ENCODE data around the gene PGM1. TPM values are rescaled to one million over a fixed set of nuclear protein-coding genes. Genes with fewer than 3 reads are reported as not detected.

Gene PGM1
- total RNA-seq, 1 experiment from 2014 or later, result 49.6 TPM

DNA sequence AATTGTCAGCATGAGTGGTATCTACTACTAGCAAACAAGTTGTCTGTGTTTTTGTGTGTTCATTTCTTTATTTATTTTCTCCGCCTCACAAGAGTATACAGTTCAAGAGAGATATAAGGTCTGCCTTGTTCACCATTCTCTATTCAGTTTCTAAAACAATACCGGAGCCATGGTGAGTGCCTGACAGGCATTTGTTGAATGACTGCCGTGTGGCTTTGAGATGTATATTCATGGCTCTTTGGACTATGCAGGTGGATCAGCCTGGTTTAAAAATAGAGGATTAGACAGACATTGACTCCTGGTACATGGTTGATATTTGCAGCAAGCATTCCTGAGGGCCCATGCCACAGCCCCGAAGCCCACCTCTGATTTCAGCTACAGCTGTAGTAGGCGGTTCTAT, 89.7 kb downstream of the PGM1 start:
- DNase-seq (ENCODE audit: low spot score), result no peak
- in situ Hi-C loops (cut with HindIII; ENCODE audit: low sequenced_read_pairs), result no loop called here

DNA sequence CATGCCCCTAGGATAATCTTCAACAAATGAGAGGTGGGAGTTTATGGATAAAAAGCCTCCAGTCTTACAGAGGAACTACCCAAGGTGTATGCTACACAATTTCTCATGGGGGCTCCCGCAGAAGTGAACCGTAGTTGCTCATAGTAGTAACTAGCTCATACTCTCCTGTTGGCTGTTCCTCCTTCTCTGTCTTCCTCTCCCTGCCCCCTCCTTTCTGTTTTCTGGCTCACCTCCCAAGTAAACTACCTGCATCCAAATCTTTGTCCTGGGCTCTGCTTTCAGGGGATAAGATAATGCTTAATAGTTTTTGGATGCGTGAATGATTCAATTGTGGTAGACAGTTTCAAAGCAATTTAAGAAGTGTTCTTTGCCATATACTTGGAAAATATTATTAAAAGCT, 90.5 kb downstream of the PGM1 start:
- no peak for DNase-seq (ENCODE audit: low spot score)
- in situ Hi-C loops (cut with HindIII; ENCODE audit: low sequenced_read_pairs), result no loop called here

DNA sequence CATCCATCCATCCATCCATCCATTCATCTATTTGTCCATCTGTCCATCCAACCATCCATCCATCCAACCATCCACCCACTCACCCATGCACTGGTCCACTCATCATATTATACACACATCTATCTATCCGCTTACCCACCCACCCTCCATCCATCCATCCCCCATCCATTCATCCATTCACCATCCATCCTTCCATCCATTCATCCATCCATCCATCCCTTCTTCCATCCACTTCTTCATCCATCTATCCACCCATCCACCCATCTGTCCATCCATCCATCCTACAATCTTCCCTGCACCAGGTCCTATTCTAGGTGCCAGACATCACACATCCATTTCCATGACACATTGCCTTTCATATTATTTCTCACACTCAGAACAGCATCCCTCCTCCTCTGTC, 93.5 kb downstream of the PGM1 start:
- DNase-seq (ENCODE audit: low spot score), result no peak
- in situ Hi-C loops (cut with HindIII; ENCODE audit: low sequenced_read_pairs), result no loop called here

DNA sequence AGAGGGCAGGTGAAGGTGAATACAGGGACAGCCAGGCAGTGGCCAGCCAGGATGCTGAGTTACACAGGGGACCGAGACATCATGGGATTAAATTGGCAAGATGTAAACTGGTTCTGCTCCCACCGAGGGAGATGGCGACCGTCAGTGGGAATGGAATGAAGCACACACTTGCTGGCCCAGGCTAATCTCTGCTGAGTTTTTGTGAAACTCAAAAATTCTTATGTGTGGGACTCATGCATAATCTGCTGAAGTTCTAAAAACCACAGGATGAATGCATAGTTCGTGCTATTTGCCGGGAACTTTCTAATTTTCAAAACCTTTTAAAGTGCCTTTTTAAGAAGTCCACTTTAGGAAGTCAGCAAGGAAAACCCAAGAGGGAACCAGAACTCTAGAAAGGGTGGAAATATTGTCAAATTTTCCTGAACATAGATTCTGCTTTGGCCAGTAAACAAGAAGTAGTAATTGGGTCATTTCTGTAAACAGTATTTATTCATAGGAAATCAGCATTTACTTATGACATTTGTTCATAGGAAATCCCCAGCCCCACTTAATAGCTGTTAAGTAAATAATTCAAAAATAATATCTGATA, 95.2 kb downstream of the PGM1 start:
- in situ Hi-C loops (cut with HindIII; ENCODE audit: low sequenced_read_pairs), result no loop called here
- DNase-seq (ENCODE audit: low spot score), result no peak

DNA sequence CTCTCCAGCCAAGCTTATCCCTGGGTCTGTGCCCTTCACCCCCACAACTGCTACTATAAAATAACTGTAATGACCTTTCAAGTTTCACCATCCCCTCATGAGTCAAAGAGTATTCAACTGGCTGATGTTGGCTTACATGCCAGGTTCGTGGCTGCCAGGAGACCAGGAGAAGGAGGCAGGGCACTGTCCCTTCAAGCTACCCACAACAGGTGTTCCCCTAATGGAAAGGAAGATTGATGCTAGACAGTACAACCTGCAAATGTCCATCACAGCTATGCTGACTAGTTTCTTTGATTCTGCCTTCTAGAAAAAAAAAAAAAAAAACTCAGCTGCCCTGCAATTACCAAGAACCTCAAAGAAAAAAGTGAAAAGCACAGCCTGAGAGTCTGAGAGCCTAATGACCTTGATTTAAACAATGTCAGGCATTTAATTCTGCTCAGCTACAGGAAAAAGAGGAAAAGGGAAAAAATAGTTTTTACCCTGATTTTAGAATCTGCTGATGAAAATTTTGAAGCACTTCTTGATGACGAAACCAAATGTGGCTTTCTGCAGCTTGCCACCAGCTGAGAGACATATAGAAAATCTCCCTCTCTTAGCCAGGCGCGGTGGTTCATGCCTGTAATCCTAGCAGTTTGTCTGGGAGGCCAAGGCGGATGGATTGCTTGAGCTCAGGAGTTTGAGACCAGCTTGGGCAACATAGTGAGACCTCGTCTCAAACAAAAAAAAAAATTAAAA, 97.9 kb downstream of the PGM1 start:
- DNase-seq (ENCODE audit: low spot score), result no peak
- in situ Hi-C loops (cut with HindIII; ENCODE audit: low sequenced_read_pairs), result no loop called here

DNA sequence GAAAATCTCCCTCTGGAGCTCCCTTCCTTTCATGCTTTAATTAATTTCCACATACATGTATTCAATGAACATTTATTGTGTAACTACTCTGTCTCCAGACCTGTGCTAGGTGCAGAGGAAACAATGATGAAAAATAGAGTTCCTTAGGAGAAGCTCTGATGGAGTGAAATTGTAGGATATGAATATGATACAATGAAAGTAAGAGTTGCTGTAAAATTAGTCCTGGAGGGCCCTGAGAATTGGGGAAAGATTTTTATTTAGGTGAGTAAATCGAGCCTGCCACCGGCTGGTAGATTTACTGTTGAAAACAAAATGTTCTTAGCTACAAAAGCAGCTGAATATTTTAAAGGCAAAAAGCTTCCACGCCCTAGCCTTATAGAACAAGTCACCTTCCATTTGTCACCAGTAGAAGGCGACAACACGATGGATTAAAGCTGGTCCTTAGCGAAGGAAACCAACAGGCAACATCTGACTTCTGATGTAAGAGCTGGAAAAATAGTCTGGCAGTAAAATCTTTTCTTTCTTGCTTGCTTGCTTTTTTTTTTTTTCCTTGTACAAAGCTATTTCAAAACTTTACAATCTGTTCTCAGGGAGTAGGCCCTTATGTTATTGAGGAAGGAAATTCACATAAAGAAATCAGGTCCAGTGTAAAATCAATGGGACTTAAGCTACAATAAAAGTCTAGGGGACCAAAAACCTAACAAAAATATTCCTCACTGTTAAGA, 98.7 kb downstream of the PGM1 start:
- in situ Hi-C loops (cut with HindIII; ENCODE audit: low sequenced_read_pairs), result no loop called here
- DNase-seq (ENCODE audit: low spot score), result peak; percentile 83

DNA sequence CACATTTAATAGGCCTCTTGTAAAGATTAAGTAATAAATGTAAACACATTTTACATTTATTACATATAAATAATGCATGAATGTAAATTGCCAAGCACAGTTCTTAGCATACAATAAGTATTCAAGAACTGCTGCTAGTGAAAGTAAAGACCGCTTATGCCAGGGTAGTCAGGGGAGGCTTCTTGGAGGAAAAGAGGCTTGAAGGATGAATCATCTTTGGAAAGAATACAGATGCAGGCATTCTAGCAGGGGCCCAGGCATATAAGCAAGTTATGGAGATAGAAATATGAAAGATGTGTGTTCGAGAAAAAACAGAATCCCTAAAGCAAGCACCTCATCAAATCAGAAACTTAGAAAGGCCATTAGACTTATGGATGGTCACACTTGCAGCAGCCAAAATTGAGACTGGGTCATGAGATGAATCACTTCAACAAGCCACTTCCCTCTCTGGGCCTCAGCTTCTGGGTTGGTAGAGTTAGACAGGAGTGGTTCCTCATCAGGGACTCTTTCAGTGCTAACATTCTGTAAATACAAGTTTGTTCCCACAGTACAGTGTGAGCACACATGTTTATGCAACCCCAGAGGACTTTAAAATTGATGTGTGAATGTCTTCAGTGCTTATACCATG, 100.8 kb downstream of the PGM1 start:
- in situ Hi-C loops (cut with HindIII; ENCODE audit: low sequenced_read_pairs), result no loop called here
- no peak for DNase-seq (ENCODE audit: low spot score)

DNA sequence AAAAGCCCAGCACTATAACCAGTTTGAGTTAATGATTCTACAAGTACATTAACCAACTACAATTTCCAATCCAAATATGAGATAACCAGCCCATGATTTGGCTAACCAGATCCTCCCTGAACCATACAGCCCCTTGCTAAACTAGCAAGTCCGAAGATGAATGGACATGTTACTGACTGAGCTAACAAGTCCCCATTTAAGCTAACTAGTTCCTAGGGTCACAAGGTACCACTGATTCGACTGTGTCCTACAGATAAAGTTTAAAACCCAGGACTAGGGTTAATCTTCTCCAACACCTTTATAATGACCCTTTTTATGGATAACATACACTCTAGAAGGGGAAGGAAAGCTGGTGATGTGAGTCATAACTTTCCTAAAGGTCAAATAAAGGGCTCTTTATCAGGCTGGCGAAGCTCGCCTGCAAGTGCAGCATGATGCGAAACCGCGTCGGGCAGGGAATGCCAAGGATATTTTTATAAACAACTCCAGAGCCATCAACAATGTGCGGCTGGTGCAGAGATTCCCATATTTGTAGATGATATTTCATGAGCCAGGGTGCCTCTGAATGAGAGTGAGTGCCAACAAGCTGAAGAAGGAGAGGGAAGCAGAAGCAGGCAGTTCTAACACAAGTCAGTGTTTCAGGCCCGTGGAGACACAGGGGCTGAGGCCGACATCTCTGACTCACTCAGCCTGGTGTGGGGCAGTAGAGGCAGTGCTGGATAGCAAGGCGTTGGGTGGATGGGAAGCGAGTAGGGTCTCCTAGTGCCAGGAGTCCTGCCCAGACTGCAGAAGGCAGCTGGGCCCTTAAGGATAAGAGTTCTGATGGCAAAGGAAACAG, 105.0 kb downstream of the PGM1 start:
- in situ Hi-C loops (cut with HindIII; ENCODE audit: low sequenced_read_pairs), result no loop called here
- no peak for DNase-seq (ENCODE audit: low spot score)

DNA sequence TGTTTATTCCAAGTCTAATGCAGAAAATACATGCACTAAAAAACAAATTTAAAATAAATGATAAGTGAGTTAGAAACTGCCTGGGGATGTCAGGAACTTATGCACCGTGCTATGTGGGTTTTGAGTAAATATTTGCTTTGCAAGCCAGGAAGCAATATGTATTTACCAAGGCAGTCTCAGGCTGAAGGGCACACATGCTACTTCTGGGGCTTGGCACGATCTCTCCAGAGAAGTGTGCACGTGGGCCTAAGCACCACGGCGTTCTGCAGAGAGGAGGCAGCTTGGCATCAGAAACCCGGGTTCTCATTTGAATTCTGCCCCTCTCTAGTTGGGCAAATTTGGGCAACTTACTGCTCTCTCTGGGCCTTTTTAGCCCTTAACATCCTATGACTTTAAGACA, 108.0 kb downstream of the PGM1 start:
- in situ Hi-C loops (cut with HindIII; ENCODE audit: low sequenced_read_pairs), result no loop called here
- DNase-seq (ENCODE audit: low spot score), result no peak

DNA sequence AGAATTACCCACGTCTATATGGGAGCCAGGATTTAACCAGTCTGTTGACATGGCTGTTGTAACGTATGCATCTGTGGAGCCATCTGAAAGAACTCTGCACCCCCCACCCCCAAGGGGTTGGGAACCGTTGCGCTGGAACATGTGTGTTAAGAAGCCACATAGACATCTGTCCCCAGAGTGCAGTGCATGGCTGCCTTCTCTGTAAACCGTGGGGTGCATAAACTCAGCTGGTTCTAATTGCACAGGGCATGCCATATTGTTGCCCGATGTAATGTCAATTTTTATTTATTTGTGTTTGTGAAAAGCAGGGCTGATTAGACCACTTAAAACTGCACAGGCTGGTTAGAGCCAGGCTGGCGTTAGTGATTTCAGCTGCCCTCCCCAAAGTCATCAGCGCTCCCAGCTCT, 110.5 kb downstream of the PGM1 start:
- in situ Hi-C loops (cut with HindIII; ENCODE audit: low sequenced_read_pairs), result no loop called here

DNA sequence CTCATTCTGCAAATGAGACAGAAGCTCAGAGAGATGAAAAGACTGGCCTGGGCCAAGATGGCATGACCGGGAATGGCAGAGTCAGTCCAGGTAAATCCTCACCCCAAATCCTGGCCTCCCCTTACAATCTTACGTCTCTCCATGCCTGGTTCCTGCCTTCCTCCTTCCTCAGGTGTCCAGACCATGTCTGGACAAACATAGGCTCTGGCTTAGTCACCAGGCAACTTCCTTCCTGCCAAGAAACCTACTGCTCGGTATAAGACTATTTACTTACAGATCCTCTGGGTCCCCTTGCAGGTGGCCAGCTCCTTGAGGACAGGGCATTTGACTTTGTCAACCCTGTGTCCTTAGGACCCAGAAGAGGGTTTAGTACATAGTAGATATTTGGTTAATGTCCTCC, 111.2 kb downstream of the PGM1 start:
- DNase-seq (ENCODE audit: low spot score), result no peak
- in situ Hi-C loops (cut with HindIII; ENCODE audit: low sequenced_read_pairs), result no loop called here

More for the DNA sequence above, 110.5 kb downstream of the PGM1 start:
- no peak for DNase-seq (ENCODE audit: low spot score)

DNA sequence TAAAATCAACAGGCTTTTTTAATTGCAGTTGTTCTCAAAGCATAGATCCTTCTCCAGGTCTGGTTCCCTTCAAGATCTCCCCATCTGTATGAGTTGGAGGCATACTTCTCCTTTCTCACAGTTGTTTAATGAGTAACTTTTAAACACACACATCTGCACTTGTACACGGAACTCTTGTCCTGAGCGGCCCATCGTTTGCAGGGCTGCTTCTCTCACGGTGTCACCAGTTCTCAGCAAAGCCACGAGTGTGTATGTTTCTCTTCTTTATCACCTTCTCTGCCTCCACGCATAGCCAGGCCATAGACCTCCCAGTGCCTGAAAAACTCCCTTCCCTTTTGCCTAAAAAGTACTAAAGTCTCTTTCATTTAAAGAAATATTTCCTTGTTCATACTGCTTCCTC, 111.9 kb downstream of the PGM1 start:
- no peak for DNase-seq (ENCODE audit: low spot score)
- in situ Hi-C loops (cut with HindIII; ENCODE audit: low sequenced_read_pairs), result no loop called here

DNA sequence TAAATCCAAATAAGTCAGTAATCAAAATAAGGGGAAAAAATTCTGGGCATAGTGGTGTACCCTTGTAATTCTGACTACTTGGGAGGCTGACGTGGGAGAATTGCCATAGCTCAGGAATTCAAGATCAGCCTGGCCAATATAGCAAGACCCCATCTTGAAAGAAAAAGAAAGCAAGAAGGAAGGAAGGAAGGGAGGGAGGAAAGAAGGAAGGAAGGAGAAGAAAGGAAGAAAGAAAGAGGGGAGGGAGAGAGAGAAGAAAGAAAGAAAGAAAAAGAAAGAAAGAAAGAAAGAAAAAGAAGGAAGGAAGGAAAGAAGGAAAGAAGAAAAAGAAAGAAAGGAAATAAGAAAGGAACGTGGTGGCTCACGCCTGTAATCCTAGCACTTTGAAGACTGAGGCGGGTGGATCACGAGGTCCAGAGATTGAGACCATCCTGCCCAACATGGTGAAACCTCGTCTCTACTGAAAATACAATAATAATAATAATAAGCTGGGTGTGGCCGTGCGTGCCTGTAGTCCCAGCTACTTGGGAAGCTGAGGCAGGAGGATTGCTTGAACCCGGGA, 116.1 kb downstream of the PGM1 start:
- no peak for DNase-seq (ENCODE audit: low spot score)

More for the DNA sequence above, 116.1 kb downstream of the PGM1 start:
- in situ Hi-C loops (cut with HindIII; ENCODE audit: low sequenced_read_pairs), result no loop called here

Other genes starting within 250 kb of the PGM1 start
- 12.5 and 19.1 TPM in 2 replicates for gene ALG6, start 225.8 kb upstream of the PGM1 start, total RNA-seq (2014; rRNA removed; shearing (Covaris generic))
- 31.0 and 35.9 TPM in 2 replicates for gene ITGB3BP, start 70.2 kb upstream of the PGM1 start, total RNA-seq (2014; rRNA removed; shearing (Covaris generic))
- gene EFCAB7, start 69.9 kb upstream of the PGM1 start, total RNA-seq (2014; rRNA removed; shearing (Covaris generic)), result 4.6 and 7.6 TPM in 2 replicates
- gene ROR1, start 180.6 kb downstream of the PGM1 start, total RNA-seq (2014; rRNA removed; shearing (Covaris generic)), result not detected in 2 replicates

Measured in G401 (cell line).